ENCODE measurements around the gene IQGAP2.
"Not testable (repeated sequence)": the region's sequence is repeated elsewhere in the genome, so short reads cannot be mapped to it uniquely, and the experiment has no call there.

IQGAP2 gene

DNA sequence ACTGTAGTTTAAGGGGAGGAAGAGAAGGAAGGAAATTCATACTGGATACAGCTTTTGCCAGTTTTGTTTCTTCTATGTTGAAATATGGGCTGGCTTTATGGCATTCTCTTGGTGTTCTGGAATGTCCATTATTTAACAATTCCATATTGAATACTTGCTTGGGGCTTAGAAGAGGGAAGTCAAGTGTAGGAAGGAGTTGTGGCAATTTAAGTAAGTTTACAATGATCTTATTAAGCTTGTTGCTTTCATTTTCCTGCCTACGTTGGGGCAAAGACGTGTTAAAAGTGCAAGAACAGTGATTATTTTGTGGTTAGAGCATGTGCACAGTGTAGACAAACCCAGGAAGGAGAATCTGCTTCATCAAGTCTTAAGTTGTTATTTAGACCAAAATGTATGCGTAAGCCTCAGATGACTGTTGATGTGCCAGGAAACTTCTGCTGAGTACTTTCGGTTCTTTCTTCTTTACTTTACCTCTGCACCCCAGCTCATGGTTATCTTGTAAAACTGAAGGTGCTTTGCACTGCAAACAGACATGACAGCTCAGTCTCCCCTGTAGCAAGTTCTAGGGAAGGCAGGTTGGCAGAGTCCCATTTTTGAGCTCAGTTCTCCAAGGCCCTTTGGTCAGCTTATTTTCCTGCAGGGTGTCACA, 144.3 kb downstream of the IQGAP2 start:
- DNase-seq = peak; percentile 46

GRCh38 chr5:76547891-76548524, 144.9 kb downstream of the IQGAP2 start:
- no peak for DNase-seq

GRCh38 chr5:76548525-76549229, 145.6 kb downstream of the IQGAP2 start:
- no peak for DNase-seq

DNA sequence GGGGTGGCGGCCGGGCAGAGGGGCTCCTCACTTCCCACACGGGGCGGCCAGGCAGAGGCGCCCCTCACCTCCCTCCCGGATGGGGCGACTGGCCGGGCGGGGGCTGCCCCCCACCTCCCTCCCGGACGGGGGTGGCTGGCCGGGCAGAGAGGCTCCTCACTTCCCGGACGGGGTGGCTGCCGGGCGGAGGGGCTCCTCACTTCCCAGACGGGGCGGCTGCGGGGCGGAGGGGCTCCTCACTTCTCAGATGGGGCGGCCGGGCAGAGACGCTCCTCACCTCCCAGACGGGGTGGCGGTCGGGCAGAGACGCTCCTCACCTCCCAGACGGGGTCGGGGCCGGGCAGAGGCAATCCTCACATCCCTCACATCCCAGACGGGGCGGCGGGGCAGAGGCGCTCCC, 147.8 kb downstream of the IQGAP2 start:
- not testable (repeated sequence) for DNase-seq

DNA sequence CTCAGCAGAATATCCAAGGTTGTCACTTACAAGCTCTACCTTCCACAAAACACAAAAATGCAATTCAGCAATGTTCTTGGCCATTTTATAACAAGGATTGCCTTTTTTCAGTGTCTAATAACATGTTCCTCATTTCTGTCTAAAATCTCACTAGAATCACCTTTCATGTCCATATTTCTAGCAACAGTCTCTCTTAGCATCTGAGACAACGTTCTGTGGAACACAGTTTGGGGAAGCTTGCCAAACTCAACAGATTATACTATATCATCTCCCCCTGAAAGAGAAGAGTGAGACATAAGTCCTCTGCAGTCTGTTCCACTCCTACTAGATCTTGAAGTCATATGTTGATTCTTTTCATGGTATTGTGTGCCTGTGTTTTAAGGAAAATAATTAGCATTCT, 149.5 kb downstream of the IQGAP2 start:
- no peak for DNase-seq

GRCh38 chr5:76553251-76553650, 150.2 kb downstream of the IQGAP2 start:
- no peak for DNase-seq

GRCh38 chr5:76555114-76555513, 152.0 kb downstream of the IQGAP2 start:
- DNase-seq = no peak

DNA sequence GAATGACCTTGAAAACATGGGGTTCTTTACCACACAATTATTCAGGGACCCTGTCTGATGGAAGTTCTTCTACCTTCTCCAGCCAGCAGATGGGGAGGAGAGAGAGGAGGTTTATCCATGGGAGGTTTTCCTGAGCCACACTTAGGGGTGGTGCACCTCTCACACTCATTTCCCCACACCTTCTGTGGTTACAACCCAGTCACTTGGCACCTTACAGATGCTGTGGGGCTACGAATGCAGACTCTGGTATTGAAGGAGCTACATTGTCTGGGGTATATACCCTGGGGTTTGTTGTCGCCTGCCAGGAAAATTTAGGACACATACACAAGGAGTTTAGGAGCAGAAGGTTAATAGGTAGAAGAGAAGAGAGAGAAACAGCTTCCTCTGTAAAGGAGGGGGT, 152.6 kb downstream of the IQGAP2 start:
- DNase-seq = no peak

GRCh38 chr5:76556511-76557221, 153.6 kb downstream of the IQGAP2 start:
- DNase-seq = no peak

- DNase-seq = no peak
Observed at GRCh38 chr5:76560952-76561891, 158.1 kb downstream of the IQGAP2 start.

DNA sequence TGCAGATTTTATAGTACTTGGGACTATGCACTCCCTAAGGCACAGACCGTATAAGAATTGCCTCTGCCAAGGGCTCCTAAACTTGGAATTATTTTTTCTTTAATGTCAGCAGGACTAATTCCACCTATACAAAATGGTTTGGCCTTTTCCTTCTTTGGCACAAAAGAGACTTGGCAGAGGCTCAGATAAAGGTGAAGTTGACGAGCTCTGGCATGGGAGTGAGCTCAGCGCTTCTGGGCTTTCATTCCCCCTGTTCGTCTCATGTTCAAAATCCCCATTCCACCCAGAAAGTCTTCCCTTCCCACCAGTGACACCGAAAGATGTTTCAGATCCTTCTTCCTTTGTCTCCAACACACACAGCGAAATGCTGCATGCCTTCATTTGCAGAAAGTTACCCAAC, 158.9 kb downstream of the IQGAP2 start:
- no peak for DNase-seq

DNA sequence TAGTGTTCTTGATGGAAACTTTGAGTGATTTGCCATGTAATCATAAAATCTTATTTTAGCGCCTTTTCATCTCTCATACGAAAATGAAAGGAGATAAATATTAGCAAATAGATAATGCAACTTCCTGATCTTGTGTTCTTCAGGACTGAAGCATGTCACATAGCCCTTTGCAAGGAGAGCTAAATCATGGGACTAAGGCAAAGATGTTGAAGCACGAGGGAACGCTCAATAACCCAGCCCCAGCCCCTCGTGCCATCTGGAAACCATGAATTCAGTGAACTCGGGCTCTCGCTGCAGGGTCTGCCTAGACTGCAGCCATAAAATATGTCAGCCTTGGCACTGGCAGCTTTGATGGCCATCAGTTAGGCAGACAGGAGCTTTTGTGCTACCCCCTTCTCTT, 161.9 kb downstream of the IQGAP2 start:
- DNase-seq = no peak

DNA sequence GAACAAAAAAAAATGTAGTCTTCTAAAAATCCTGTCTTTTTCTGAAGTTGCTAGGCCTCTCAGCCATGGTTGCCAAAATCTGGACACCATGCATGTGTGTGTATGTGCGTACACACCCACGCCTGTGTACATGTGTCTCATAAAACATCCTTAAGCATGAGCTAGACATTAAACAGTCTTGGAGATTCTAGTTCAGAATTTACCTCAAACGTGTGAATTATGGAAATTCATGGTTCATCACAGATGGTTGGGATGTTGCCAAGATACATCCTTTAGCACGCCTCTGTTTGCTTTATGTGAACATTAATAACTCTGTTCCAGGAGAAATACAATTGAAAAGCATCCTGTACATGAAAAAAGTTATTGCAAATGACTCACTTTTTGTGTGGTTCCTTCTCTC, 167.1 kb downstream of the IQGAP2 start:
- no peak for DNase-seq

GRCh38 chr5:76571559-76571958, 168.5 kb downstream of the IQGAP2 start:
- no peak for DNase-seq

GRCh38 chr5:76576450-76576849, 173.4 kb downstream of the IQGAP2 start:
- no peak for DNase-seq

- DNase-seq = no peak
Observed at GRCh38 chr5:76576996-76577395, 173.9 kb downstream of the IQGAP2 start.

- DNase-seq = no peak
Observed at GRCh38 chr5:76579166-76579937, 176.3 kb downstream of the IQGAP2 start.

- DNase-seq = no peak
Observed at GRCh38 chr5:76580981-76581380, 177.9 kb downstream of the IQGAP2 start.

- DNase-seq = no peak
Observed at GRCh38 chr5:76582230-76583162, 179.4 kb downstream of the IQGAP2 start.
